ENCODE results near the gene RWDD4.
"Not testable (repeated sequence)": the region's sequence is repeated elsewhere in the genome, so short reads cannot be mapped to it uniquely, and the experiment has no call there.

RWDD4 gene

GRCh38 chr4:183627979-183628588, 30.9 kb downstream of the RWDD4 start:
- TF ChIP-seq POLR2A (IDR thresholded peaks at IDR 0.05; ENCODE audit: extremely low read depth, insufficient read length): no peak
- TF ChIP-seq CTCF (IDR thresholded peaks at IDR 0.05; ENCODE audit: low read depth, low read length): no peak
- TF ChIP-seq MYC (IDR thresholded peaks at IDR 0.05; ENCODE audit: low read depth, low read length): no peak
- TF ChIP-seq MAX (IDR thresholded peaks at IDR 0.05; ENCODE audit: low read depth, low read length): no peak
- no peak for DNase-seq (ENCODE audit: low read depth)

GRCh38 chr4:183627286-183627685, 31.7 kb downstream of the RWDD4 start:
- DNase-seq (ENCODE audit: low read depth): not testable (repeated sequence)

More at GRCh38 chr4:183627979-183628588, 30.9 kb downstream of the RWDD4 start:
- no peak overlapping the region for H3K4me3 ChIP-seq (ENCODE audit: low read depth, low read length)

GRCh38 chr4:183626168-183626567, 32.8 kb downstream of the RWDD4 start:
- no peak overlapping the region for H3K4me3 ChIP-seq (ENCODE audit: low read depth, low read length)
- no peak for DNase-seq (ENCODE audit: low read depth)
- no peak for TF ChIP-seq CTCF (IDR thresholded peaks at IDR 0.05; ENCODE audit: low read depth, low read length)
- TF ChIP-seq MYC (IDR thresholded peaks at IDR 0.05; ENCODE audit: low read depth, low read length): no peak
- no peak for TF ChIP-seq POLR2A (IDR thresholded peaks at IDR 0.05; ENCODE audit: extremely low read depth, insufficient read length)
- no peak for TF ChIP-seq MAX (IDR thresholded peaks at IDR 0.05; ENCODE audit: low read depth, low read length)

More at GRCh38 chr4:183627286-183627685, 31.7 kb downstream of the RWDD4 start:
- not testable (repeated sequence) for H3K4me3 ChIP-seq (ENCODE audit: low read depth, low read length)

- no peak overlapping the region for H3K4me3 ChIP-seq (ENCODE audit: low read depth, low read length)
- DNase-seq (ENCODE audit: low read depth): no peak
- TF ChIP-seq CTCF (IDR thresholded peaks at IDR 0.05; ENCODE audit: low read depth, low read length) (no peak), MAX (IDR thresholded peaks at IDR 0.05; ENCODE audit: low read depth, low read length) (no peak), POLR2A (IDR thresholded peaks at IDR 0.05; ENCODE audit: extremely low read depth, insufficient read length) (no peak), MYC (IDR thresholded peaks at IDR 0.05; ENCODE audit: low read depth, low read length) (no peak)
Measured at GRCh38 chr4:183624548-183624947, 34.4 kb downstream of the RWDD4 start.

- TF ChIP-seq MAX (IDR thresholded peaks at IDR 0.05; ENCODE audit: low read depth, low read length): no peak
- peak; percentile 66 for DNase-seq (ENCODE audit: low read depth)
- no peak overlapping the region for H3K4me3 ChIP-seq (ENCODE audit: low read depth, low read length)
Measured at GRCh38 chr4:183621875-183622274, 37.1 kb downstream of the RWDD4 start.

- no peak for DNase-seq (ENCODE audit: low read depth)
- TF ChIP-seq POLR2A (IDR thresholded peaks at IDR 0.05; ENCODE audit: extremely low read depth, insufficient read length) (no peak), MAX (IDR thresholded peaks at IDR 0.05; ENCODE audit: low read depth, low read length) (no peak), MYC (IDR thresholded peaks at IDR 0.05; ENCODE audit: low read depth, low read length) (no peak), CTCF (IDR thresholded peaks at IDR 0.05; ENCODE audit: low read depth, low read length) (no peak)
Measured at GRCh38 chr4:183620421-183620820, 38.6 kb downstream of the RWDD4 start.

GRCh38 chr4:183618681-183619080, 40.3 kb downstream of the RWDD4 start:
- no peak for DNase-seq (ENCODE audit: low read depth)
- TF ChIP-seq CTCF (IDR thresholded peaks at IDR 0.05; ENCODE audit: low read depth, low read length) (no peak), MAX (IDR thresholded peaks at IDR 0.05; ENCODE audit: low read depth, low read length) (no peak), POLR2A (IDR thresholded peaks at IDR 0.05; ENCODE audit: extremely low read depth, insufficient read length) (no peak)

More at GRCh38 chr4:183620421-183620820, 38.6 kb downstream of the RWDD4 start:
- no peak overlapping the region for H3K4me3 ChIP-seq (ENCODE audit: low read depth, low read length)

More at GRCh38 chr4:183618681-183619080, 40.3 kb downstream of the RWDD4 start:
- H3K4me3 ChIP-seq (ENCODE audit: low read depth, low read length): no peak overlapping the region
